Thymus (tissue), 14 donors: Measurements from ENCODE around the gene EFNB3. TPM values are rescaled to one million over a fixed set of nuclear protein-coding genes. Genes with fewer than 3 reads are reported as not detected.
A peak's percentile ranks its signal among the peaks of the same experiment; 100 is the strongest.

Experiments used
- DNase-seq, 9 donors: peaks; one replicate each; pipeline ENCODE4 v3.0.0-alpha.2; 2013; ENCODE audit warnings: low spot score in 9 of 9, low read depth in 6 of 9, missing footprints in 1 of 9
- H3K27ac ChIP-seq, 2 donors: one replicate each; pipeline ENCODE4 v1.5.1; 2013; ENCODE audit warnings: control low read depth in 1 of 2, low read depth in 1 of 2, low read length in 1 of 2, mild to moderate bottlenecking in 1 of 2, moderate library complexity in 1 of 2
- H3K27me3 ChIP-seq, 2 donors: one replicate each; pipeline ENCODE4 v1.5.1; 2013; ENCODE audit warnings: low read length in 1 of 2; ENCODE audit not compliant: control insufficient read depth in 2 of 2, insufficient read depth in 1 of 2
- H3K36me3 ChIP-seq, 2 donors: one replicate each; pipeline ENCODE4 v1.5.1; 2013; ENCODE audit warnings: low read length in 1 of 2, mild to moderate bottlenecking in 1 of 2, moderate library complexity in 1 of 2; ENCODE audit not compliant: control insufficient read depth in 2 of 2, insufficient read depth in 2 of 2
- H3K4me1 ChIP-seq, 2 donors: one replicate each; pipeline ENCODE4 v1.5.1; 2013; ENCODE audit warnings: low read length in 2 of 2; ENCODE audit not compliant: control insufficient read depth in 2 of 2, insufficient read depth in 2 of 2
- H3K4me3 ChIP-seq, 2 donors: one replicate each; pipeline ENCODE4 v1.5.1; 2013; ENCODE audit warnings: low read length in 2 of 2, control low read depth in 1 of 2, mild to moderate bottlenecking in 1 of 2
- H3K9me3 ChIP-seq, 2 donors: one replicate each; pipeline ENCODE4 v1.5.1; 2013; ENCODE audit warnings: low read length in 1 of 2, mild to moderate bottlenecking in 1 of 2; ENCODE audit not compliant: control insufficient read depth in 2 of 2, insufficient read depth in 1 of 2
- WGBS: extraction: QIAGEN DNeasy Blood & Tissue Kit; methylation state at CpG from one replicate; pipeline ENCODE4 v1.1.7; 2013; 5-methylcytosine and 5-hydroxymethylcytosine counted together
- long read RNA-seq, 10 donors: transcript quantifications; one replicate each; lab custom pipeline, GENCODE V29; 2026
- polyA plus RNA-seq: library from polyadenylated mRNA; stranded (reverse); fragments of 200-250 nt; gene quantifications from one replicate; pipeline ENCODE4 v1.2.3, GENCODE V29; 2013
- total RNA-seq: library from RNA; stranded (reverse); fragments of 120-200 nt; gene quantifications from one replicate; pipeline ENCODE4 v1.2.4, GENCODE V29; 2013
- donor health status: healthy.

EFNB3 gene
- total RNA-seq (0.52 TPM), polyA plus RNA-seq (0.52 TPM)
- long read RNA-seq, donor 1 = 0 reads
- long read RNA-seq, donor 2 = 0 reads
- long read RNA-seq, donor 3 = 0 reads
- long read RNA-seq, donor 4 = 0 reads
- long read RNA-seq, donor 5 = 0 reads
- long read RNA-seq, donor 6 = 0 reads
- long read RNA-seq, donor 7 = 0 reads
- long read RNA-seq, donor 8 = 0 reads
- long read RNA-seq, donor 9 = 0 reads
- long read RNA-seq, donor 10, partial matches to known transcripts = 0 of 1 reads
- long read RNA-seq, donor 10, other reads (novel, unspliced or antisense) = 0 of 1 reads

- H3K27me3 ChIP-seq = peaks cover 38 to 68% of the 10 kb centered on the region in 2 donors
- H3K9me3 ChIP-seq = peaks cover 0 to 11% of the 10 kb centered on the region in 2 donors
- peaks cover 18 to 25% of the 10 kb centered on the region in 2 donors for H3K36me3 ChIP-seq
- H3K4me1 ChIP-seq = peaks cover 8 to 11% of the 10 kb centered on the region in 2 donors
- no peak for DNase-seq
- peak within 1 kb of the TSS in 1 of 2 donors; percentile 44 for H3K4me3 ChIP-seq
- no peak within 1 kb of the TSS for H3K27ac ChIP-seq
- WGBS = 4% methylated on average over 45 of the region's 45 CpGs
These were observed at the start of gene EFNB3 for GRCh38 chr17:7704601-7705268. TSS of gene EFNB3 (plus strand) at chr17:7705202. CDS start at chr17:7705599, 397 bp downstream.

GRCh38 chr17:7655541-7655840, 49.5 kb upstream of the EFNB3 start:
- H3K4me1 ChIP-seq = peaks cover 10 to 11% of the 10 kb centered on the region in 2 donors
- no peaks in the 10 kb centered on the region for H3K36me3 ChIP-seq
- no peak overlapping the region for H3K4me3 ChIP-seq
- H3K27me3 ChIP-seq = peaks cover 23 to 56% of the 10 kb centered on the region in 2 donors
- DNase-seq = no peak
- WGBS = 95% methylated on average over 17 of the region's 17 CpGs
- no peak overlapping the region for H3K27ac ChIP-seq
- no peaks in the 10 kb centered on the region for H3K9me3 ChIP-seq

GRCh38 chr17:7656958-7657609, 47.9 kb upstream of the EFNB3 start:
- no peaks in the 10 kb centered on the region for H3K9me3 ChIP-seq
- H3K36me3 ChIP-seq = no peaks in the 10 kb centered on the region
- no peak overlapping the region for H3K27ac ChIP-seq
- no peaks in the 10 kb centered on the region for H3K4me1 ChIP-seq
- no peak for DNase-seq
- WGBS = 81% methylated on average over 10 of the region's 10 CpGs
- H3K4me3 ChIP-seq = no peak overlapping the region
- H3K27me3 ChIP-seq = peaks cover 13 to 40% of the 10 kb centered on the region in 2 donors

- no peak for DNase-seq
- WGBS = 95% methylated on average over 10 of the region's 10 CpGs
- Histone ChIP-seq H3K27ac (no peak overlapping the region), H3K4me1 (no peaks in the 10 kb centered on the region), H3K9me3 (no peaks in the 10 kb centered on the region), H3K27me3 (no peaks in the 10 kb centered on the region), H3K4me3 (no peak overlapping the region), H3K36me3 (peaks cover 57% of the 10 kb centered on the region in 2 donors)
These were observed 37.2 kb upstream of the EFNB3 start for GRCh38 chr17:7667656-7668406.

- Histone ChIP-seq H3K27me3 (no peaks in the 10 kb centered on the region), H3K4me3 (no peak overlapping the region), H3K9me3 (peaks cover 3% of the 10 kb centered on the region in 2 donors), H3K27ac (no peak overlapping the region), H3K36me3 (peaks cover 63 to 64% of the 10 kb centered on the region in 2 donors), H3K4me1 (no peaks in the 10 kb centered on the region)
- DNase-seq = no peak
- WGBS = 98% methylated on average over 7 of the region's 7 CpGs
These were observed 36.5 kb upstream of the EFNB3 start for GRCh38 chr17:7668482-7668881.

- H3K4me1 ChIP-seq = no peaks in the 10 kb centered on the region
- H3K27ac ChIP-seq = no peak overlapping the region
- peaks cover 75 to 80% of the 10 kb centered on the region in 2 donors for H3K36me3 ChIP-seq
- DNase-seq = peak in 1 of 9 donors; percentile 28
- peaks cover 13 to 16% of the 10 kb centered on the region in 2 donors for H3K9me3 ChIP-seq
- WGBS = 97% methylated on average over 2 of the region's 2 CpGs
- H3K4me3 ChIP-seq = no peak overlapping the region
- no peaks in the 10 kb centered on the region for H3K27me3 ChIP-seq
These were observed 31.8 kb upstream of the EFNB3 start for GRCh38 chr17:7673239-7673638.

- Histone ChIP-seq H3K9me3 (peaks cover 13 to 16% of the 10 kb centered on the region in 2 donors), H3K27ac (no peak overlapping the region), H3K36me3 (peaks cover 59 to 63% of the 10 kb centered on the region in 2 donors), H3K27me3 (no peaks in the 10 kb centered on the region), H3K4me3 (no peak overlapping the region), H3K4me1 (no peaks in the 10 kb centered on the region)
- DNase-seq = no peak
- 96% methylated on average over 14 of the region's 14 CpGs for WGBS
These were observed 30.1 kb upstream of the EFNB3 start for GRCh38 chr17:7674934-7675333.

GRCh38 chr17:7676533-7676932, 28.5 kb upstream of the EFNB3 start:
- no peak overlapping the region for H3K27ac ChIP-seq
- no peak overlapping the region for H3K4me3 ChIP-seq
- no peak for DNase-seq
- no peaks in the 10 kb centered on the region for H3K27me3 ChIP-seq
- peaks cover 13 to 16% of the 10 kb centered on the region in 2 donors for H3K9me3 ChIP-seq
- H3K36me3 ChIP-seq = peaks cover 45 to 48% of the 10 kb centered on the region in 2 donors
- 98% methylated on average over 5 of the region's 5 CpGs for WGBS
- no peaks in the 10 kb centered on the region for H3K4me1 ChIP-seq
